Measurements from ENCODE around the gene SYT1.
A peak's percentile ranks its signal among the peaks of the same experiment; 100 is the strongest.

The SYT1 gene

DNA sequence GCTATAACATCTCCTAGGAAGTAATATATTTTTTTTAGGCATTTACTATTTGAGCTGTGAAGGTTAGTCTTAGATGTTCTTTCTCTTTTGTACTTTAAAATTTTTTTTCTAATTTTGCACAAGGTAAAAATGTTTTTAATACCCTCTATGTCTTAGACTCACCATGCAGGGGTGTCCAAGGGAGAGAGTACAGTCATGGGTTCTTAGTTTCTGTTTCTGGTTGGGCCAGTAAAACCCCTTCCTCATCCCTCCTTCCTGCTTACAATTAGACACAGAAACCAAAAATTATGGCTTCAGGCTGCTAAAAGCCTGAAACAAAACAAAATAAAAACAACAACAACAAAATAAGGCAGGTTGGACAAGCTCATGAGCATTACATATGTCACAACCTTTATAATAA lies 193.0 kb downstream of the SYT1 start:
- DNase-seq (ENCODE audit: low spot score): no peak

- DNase-seq (ENCODE audit: low spot score): no peak
Observed at GRCh38 chr12:79058342-79058741, 193.8 kb downstream of the SYT1 start.

DNA sequence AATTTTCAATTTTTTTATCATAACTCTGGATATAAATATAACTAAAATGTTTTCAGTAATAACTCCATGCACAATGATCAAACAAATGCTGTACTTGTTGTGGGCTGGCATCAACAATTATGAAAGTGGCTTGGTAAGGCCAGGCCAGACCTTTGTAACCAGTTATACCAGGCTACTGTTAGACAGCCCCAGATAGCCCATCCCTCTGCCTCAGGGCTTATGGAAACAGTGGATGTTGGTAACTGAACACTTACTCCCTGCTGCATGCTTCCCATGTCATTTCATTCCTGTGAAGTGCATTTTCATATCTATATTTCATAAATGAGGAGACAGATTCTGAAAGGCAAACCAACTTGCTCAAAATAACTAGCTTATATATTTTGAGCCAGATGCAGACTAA lies 195.0 kb downstream of the SYT1 start:
- DNase-seq (ENCODE audit: low spot score): no peak

DNA sequence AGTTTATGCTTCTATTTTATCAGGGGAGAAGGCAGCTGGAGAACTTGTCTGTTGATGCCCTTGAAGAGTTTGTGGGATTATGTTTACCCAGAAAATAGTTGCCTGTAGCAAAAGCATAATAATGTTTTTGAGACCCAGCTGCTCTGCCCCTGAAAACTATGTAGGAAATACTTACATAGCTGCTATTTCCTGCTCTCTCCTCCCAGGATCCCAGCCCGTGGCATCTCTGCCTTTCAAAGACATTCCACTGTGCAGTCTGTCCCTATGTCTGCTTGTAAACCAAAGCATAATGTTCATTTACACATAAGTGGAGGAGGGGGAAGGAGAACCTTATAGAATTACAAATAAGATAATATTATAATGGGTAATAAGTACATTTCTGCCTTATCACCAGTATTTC lies 198.7 kb downstream of the SYT1 start:
- no peak for DNase-seq (ENCODE audit: low spot score)

- DNase-seq (ENCODE audit: low spot score): no peak
Observed at GRCh38 chr12:79067977-79068376, 203.4 kb downstream of the SYT1 start.

- no peak for DNase-seq (ENCODE audit: low spot score)
Observed at GRCh38 chr12:79069009-79069408, 204.4 kb downstream of the SYT1 start.

- no peak for DNase-seq (ENCODE audit: low spot score)
Observed at GRCh38 chr12:79071498-79071897, 206.9 kb downstream of the SYT1 start.

GRCh38 chr12:79073506-79073905 lies 208.9 kb downstream of the SYT1 start:
- DNase-seq (ENCODE audit: low spot score): no peak

- no peak for DNase-seq (ENCODE audit: low spot score)
Observed at GRCh38 chr12:79082595-79082994, 218.0 kb downstream of the SYT1 start.

DNA sequence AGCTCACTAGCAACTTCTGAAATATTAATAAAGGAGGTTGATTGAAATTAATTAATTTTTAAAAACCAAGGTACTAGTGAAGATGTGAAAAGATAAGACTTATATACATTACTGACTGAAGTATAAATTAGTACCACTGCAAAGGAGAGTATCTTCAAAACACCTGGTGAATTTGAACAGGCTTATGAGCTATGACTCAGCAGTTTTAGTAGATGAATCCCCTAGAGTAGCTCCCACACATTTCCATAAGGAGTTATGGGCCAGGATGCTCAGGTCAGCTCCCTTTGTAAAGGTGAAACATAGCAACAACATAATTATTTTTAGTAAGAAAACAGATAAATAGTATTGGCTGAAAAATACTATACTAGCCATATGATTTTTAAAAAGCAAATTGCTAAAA lies 218.6 kb downstream of the SYT1 start:
- DNase-seq (ENCODE audit: low spot score): no peak

DNA sequence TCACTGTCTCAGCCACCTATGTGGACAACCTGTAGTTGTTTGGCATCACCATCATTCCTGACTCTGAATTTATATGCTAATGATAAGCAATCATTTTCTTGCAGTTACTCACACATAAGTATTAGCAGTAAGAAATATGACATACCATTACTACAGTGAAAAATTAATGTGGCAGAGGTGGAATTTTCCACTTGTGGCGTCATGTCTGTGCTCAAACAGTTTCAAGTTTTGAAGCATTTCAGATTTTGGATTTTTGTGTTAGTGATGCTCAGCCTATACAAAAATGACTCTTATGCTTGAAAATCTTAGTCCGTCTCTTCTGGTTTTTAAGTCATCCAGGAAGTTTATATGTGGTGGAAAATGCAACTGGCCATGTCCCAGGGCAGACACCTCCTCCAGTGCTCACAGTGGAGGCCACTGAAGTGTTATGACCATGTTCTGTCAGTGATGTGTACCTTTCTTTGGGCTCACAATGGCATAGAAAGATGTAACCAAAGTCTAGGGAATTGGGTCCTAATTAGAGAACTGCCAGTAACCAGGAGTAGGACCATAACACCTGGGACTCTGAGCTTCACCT lies 220.6 kb downstream of the SYT1 start:
- no peak for DNase-seq (ENCODE audit: low spot score)

GRCh38 chr12:79086541-79087296 lies 222.1 kb downstream of the SYT1 start:
- DNase-seq (ENCODE audit: low spot score): no peak

GRCh38 chr12:79098530-79098929 lies 234.0 kb downstream of the SYT1 start:
- DNase-seq (ENCODE audit: low spot score): no peak

GRCh38 chr12:79108962-79109361 lies 244.4 kb downstream of the SYT1 start:
- DNase-seq (ENCODE audit: low spot score): no peak

DNA sequence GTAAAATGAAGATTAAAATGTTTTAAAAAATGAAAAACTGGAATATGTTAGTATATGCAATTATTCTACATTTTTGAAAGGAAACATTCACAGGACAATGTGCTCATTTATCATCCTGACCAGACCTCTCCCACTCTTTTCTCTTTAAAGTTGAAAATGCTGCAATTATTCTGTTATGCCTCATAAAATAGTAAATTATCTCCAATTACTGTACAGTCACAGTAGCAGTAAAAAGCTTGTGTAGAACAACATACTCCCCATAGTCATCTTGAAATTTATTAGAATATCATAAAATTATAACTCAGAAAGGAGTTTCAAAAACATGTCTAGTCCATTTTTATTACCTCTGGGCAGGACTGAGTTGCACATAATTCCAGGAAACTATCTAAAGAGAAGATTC lies 250.3 kb downstream of the SYT1 start:
- no peak for DNase-seq (ENCODE audit: low spot score)

- DNase-seq (ENCODE audit: low spot score): no peak
Observed at GRCh38 chr12:79115743-79116142, 251.2 kb downstream of the SYT1 start.

GRCh38 chr12:79119796-79120195 lies 255.2 kb downstream of the SYT1 start:
- DNase-seq (ENCODE audit: low spot score): no peak

DNA sequence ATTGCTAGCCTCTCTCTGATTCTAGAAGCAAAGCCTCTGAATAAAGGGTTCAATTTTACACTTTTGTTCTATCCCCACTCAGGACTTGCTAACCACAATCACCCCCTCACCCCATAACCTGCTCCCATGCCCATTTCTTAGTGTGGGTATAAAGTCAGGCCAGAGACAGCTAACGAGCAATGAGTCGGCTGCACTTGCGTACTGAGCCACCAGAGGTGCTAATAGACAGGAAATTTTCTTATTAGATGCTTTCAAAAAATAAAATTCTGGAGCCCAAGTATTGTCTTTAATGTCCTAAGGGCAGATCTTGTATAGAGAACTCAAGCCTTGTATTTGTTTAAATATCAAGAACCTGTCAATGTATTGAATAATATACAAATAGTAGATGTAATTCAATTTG lies 256.9 kb downstream of the SYT1 start:
- DNase-seq (ENCODE audit: low spot score): no peak

GRCh38 chr12:79124385-79124784 lies 259.8 kb downstream of the SYT1 start:
- no peak for DNase-seq (ENCODE audit: low spot score)

GRCh38 chr12:79125358-79125757 lies 260.8 kb downstream of the SYT1 start:
- no peak for DNase-seq (ENCODE audit: low spot score)

DNA sequence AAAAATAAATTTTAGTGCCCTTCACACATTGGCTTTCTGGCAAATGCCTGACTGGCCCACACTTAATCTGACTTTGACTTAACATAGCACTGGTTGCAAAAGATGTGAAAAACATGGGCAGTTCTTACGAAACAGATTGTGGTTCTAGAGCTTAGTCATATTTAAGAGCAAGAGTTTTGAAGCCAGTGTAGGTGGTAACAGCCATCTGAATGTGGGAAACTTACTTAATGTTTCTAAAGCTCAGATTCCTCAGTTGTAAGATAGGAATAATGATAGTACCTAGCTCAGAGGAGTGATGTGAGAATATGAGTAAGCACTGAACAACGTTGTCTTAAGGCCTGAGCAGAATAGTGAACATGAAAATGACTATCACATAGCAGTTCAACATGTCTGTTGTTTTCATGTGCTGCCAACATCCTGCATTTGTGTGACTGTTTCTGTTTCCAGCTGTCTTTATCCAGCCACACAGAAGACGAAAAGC lies 262.7 kb downstream of the SYT1 start:
- DNase-seq (ENCODE audit: low spot score): peak; percentile 59

DNA sequence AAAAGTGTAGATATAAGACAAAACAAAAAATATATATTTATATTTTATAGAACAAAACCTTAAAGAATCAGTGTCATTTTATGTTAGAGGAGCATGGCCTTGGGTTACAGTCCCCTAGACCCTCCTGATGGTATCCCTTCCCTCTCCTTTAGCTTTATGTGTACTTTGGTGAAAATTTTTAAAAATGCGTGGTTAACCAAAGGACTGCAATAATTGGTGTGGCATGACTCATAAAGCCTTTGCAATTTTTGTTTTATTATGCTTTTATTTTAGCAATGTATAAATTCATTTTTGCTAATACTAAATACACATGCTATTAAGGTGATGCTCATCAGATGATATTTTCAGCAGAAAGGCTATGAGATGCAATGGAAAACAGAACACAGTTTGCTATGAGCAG lies 264.4 kb downstream of the SYT1 start:
- no peak for DNase-seq (ENCODE audit: low spot score)

DNA sequence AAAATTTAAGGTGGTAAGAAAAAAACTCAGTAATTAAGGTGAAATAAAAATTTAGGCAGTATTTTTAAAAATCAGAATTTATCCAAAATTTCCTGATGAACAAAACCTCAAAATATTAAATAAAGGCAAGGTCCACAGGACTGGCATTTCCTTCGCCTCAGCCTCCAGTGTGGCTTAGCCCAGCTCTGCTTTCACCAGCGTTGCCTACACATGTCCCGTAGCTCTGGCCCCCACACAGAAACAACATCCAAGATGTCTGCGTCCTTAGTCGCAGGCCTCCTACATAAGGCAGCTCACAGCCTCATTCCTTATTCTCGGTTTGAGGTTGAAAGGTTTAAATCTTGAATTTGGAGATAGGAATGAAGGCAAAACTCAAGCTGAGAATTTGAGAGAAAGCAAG lies 274.3 kb downstream of the SYT1 start:
- no peak for DNase-seq (ENCODE audit: low spot score)

DNA sequence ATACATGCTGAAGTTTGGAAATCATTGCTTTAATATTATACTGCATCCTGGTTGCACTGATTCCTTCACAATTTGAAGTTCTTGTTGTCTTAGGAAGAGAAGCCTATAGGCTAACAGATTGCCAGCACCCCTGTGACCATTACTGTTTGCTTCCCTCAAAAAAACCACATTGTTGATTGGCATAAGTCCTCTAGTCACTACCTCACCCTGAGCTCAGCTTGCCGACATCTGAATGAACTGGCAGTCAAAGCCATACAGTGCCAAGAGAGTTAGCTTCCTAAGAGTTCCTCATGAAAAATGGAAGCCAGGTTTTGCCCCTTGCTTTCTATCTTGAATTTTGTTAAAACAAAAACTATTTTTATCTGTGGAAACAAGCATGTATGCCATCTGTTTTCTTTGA lies 276.1 kb downstream of the SYT1 start:
- no peak for DNase-seq (ENCODE audit: low spot score)

All from activated CD4-positive, alpha-beta T cell treated with anti-CD3 and anti-CD28 coated beads, Interleukin-2, Interleukin-4, amounts not matched to agents 100 ng/mL and 50 ng/mL, durations not matched to agents 16 hours and 8 hours (primary cell).